Caco-2 (cell line): ENCODE data around the gene ZDHHC6. TPM values are rescaled to one million over a fixed set of nuclear protein-coding genes. Genes with fewer than 3 reads are reported as not detected.

Experiments
- BruUV-seq: library from RNA; stranded (reverse); fragments of 400-500 nt; replicated peaks from 2 replicates; lab custom pipeline; 2021; lab: Mats Ljungman, UMichigan
- CTCF ChIA-PET: fragments of 300-600 bp; sonication (Branson Sonifier 250); formaldehyde crosslinking; loops from one replicate; lab custom pipeline; 2022; ENCODE audit warnings: antibody characterized with exemption; lab: Charles Lee
- POLR2A ChIA-PET: fragments of 300-600 bp; sonication (Branson Sonifier 250); formaldehyde crosslinking; loops from one replicate; lab custom pipeline; 2022; ENCODE audit warnings: antibody characterized with exemption; lab: Charles Lee
- DNase-seq, 2 experiments: peaks; one replicate each; pipeline versions ENCODE4 v3.0.0 to v3.0.0-alpha.2; 2020 to 2022
- H3K27me3 ChIP-seq: replicated peaks from 2 replicates; pipeline ENCODE4 v1.6.0; 2011; ENCODE audit warnings: low read length; ENCODE audit not compliant: control insufficient read depth, insufficient read depth
- H3K36me3 ChIP-seq: 2 replicates; pipeline ENCODE4 v1.5.1; 2011; ENCODE audit warnings: low read length; ENCODE audit not compliant: control insufficient read depth, insufficient read depth
- H3K4me1 ChIP-seq: fragments of 250-450 bp; sonication (Bioruptor Pico); 2 replicates; pipeline ENCODE4 v1.5.1; 2020; ENCODE audit warnings: mild to moderate bottlenecking
- H3K4me3 ChIP-seq: 2 replicates; pipeline ENCODE4 v1.5.1; 2011; ENCODE audit warnings: low read depth, mild to moderate bottlenecking, control low read depth, low read length
- H3K9me3 ChIP-seq: fragments of 250-450 bp; sonication (Bioruptor Pico); 2 replicates; pipeline ENCODE4 v1.5.1; 2020; ENCODE audit warnings: mild to moderate bottlenecking, moderate library complexity
- H3K27ac Mint-ChIP-seq: one replicate; pipeline ENCODE4 v1.8.0; 2022; ENCODE audit warnings: mixed read lengths; ENCODE audit not compliant: unreplicated experiment
- H3K27me3 Mint-ChIP-seq: one replicate; pipeline ENCODE4 v1.8.0; 2022; ENCODE audit warnings: mixed read lengths; ENCODE audit not compliant: insufficient read depth, unreplicated experiment
- H3K36me3 Mint-ChIP-seq: one replicate; pipeline ENCODE4 v1.8.0; 2022; ENCODE audit warnings: mild to moderate bottlenecking, mixed read lengths; ENCODE audit not compliant: insufficient read depth, unreplicated experiment
- H3K4me1 Mint-ChIP-seq: one replicate; pipeline ENCODE4 v1.8.0; 2022; ENCODE audit warnings: low read depth, mixed read lengths; ENCODE audit not compliant: unreplicated experiment
- H3K4me3 Mint-ChIP-seq: one replicate; pipeline ENCODE4 v1.8.0; 2022; ENCODE audit warnings: mild to moderate bottlenecking, moderate library complexity, mixed read lengths; ENCODE audit not compliant: unreplicated experiment
- H3K9me3 Mint-ChIP-seq: one replicate; pipeline ENCODE4 v1.8.0; 2022; ENCODE audit warnings: mixed read lengths; ENCODE audit not compliant: unreplicated experiment
- intact Hi-C: fragments of 100-400 bp; cut with micrococcal nuclease; formaldehyde crosslinking; loops from one replicate; pipeline ENCODE4 v1.10.0; 2022; ENCODE audit not compliant: unreplicated experiment
- total RNA-seq: library from RNA; stranded (reverse); gene quantifications from 2 replicates; pipeline ENCODE4 v1.2.3, GENCODE V29; 2022
- TF ChIP-seq, protein P1 (sequence below), 2 experiments: fragments of 200-600 bp in 1 of 2; IDR thresholded peaks; 1 replicate in 1 of 2; 2 replicates in 1 of 2; pipeline versions ENCODE4 v1.5.1 to v1.8.0; 2011 to 2022; ENCODE audit warnings: antibody characterized with exemption in 1 of 2, control low read depth in 1 of 2, inconsistent platforms in 1 of 2, low read depth in 1 of 2, low read length in 1 of 2, mild to moderate bottlenecking in 1 of 2, moderate library complexity in 1 of 2; ENCODE audit not compliant: insufficient read depth in 1 of 2, severe bottlenecking in 1 of 2, unreplicated experiment in 1 of 2

ZDHHC6 gene
- total RNA-seq, 1 experiment from 2014 or later: 47.4 TPM

DNA sequence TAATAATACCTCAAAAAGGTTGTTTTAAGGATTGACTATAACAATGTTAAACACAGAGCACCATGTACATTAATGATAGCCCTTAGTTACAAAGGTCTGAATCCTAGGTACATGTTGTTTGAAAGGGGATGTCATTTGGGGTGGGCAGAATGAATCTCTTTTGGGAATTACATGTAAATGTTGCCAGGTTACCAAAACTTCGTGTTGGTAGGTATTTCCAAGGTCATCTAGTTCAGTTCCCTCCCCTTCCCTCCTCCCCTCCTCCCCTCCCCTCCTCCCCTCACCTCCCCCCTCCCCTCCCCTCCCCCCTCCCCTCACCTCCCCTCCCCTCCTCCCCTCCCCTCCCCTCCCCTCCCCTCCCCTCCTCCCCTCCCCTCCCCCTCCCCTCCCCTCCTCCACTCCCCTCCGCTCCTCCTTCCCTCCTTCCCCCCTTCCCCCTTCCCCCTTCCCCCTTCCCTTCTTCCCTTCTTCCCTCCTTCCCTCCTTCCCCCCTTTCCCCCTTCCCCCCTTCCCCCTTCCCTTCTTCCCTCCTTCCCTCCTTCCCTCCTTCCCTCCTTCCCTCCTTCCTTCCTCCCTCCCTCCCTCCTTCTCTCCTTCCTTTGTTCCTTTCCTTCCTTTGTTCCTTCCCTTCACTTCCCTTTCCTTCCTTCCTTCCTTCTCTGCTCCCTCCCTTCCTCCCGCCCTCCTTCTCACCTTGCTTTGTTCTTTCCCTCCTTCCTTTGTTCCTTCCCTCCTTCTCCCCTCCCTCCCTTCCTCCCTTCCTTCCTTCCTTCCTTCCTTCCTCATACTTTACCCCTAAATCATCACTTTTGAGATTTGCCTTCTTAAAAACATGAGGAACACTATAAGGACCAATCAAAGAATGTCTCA, 8.4 kb upstream of the ZDHHC6 start:
- no peak overlapping the region for H3K4me3 ChIP-seq
- BruUV-seq: no TSS peak
- H3K36me3 Mint-ChIP-seq: peaks cover 4% of the 10 kb centered on the region
- CTCF ChIA-PET: interaction anchor here (0.6 kb wide), 1 partner anchor 1469 kb away, joined by 8 read pairs; no protein-coding TSS in a partner anchor
- no peak overlapping the region for H3K4me3 Mint-ChIP-seq
- no peaks in the 10 kb centered on the region for H3K36me3 ChIP-seq
- TF ChIP-seq, protein P1, sequence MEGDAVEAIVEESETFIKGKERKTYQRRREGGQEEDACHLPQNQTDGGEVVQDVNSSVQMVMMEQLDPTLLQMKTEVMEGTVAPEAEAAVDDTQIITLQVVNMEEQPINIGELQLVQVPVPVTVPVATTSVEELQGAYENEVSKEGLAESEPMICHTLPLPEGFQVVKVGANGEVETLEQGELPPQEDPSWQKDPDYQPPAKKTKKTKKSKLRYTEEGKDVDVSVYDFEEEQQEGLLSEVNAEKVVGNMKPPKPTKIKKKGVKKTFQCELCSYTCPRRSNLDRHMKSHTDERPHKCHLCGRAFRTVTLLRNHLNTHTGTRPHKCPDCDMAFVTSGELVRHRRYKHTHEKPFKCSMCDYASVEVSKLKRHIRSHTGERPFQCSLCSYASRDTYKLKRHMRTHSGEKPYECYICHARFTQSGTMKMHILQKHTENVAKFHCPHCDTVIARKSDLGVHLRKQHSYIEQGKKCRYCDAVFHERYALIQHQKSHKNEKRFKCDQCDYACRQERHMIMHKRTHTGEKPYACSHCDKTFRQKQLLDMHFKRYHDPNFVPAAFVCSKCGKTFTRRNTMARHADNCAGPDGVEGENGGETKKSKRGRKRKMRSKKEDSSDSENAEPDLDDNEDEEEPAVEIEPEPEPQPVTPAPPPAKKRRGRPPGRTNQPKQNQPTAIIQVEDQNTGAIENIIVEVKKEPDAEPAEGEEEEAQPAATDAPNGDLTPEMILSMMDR (IDR thresholded peaks at IDR 0.05; ENCODE audit: insufficient read depth in 1 of 2, low read depth in 1 of 2, low read length in 1 of 2, severe bottlenecking in 1 of 2, unreplicated experiment in 1 of 2): no peak
- H3K9me3 ChIP-seq: 0 out of 2 replicates have a peak, but pooled peaks cover 4% of the 10 kb centered on the region
- intact Hi-C loops: no loop called here
- no peaks in the 10 kb centered on the region for H3K27me3 Mint-ChIP-seq
- H3K27ac Mint-ChIP-seq: no peak overlapping the region
- POLR2A ChIA-PET: no interaction called here
- no peaks in the 10 kb centered on the region for H3K27me3 ChIP-seq
- H3K4me1 Mint-ChIP-seq: no peaks in the 10 kb centered on the region
- DNase-seq: no peak
- H3K9me3 Mint-ChIP-seq: no peaks in the 10 kb centered on the region
- H3K4me1 ChIP-seq: 0 out of 2 replicates have a peak, but pooled peaks cover 5% of the 10 kb centered on the region

- Histone ChIP-seq H3K36me3 (no peaks in the 10 kb centered on the region), H3K4me3 (no peak overlapping the region), H3K9me3 (0 out of 2 replicates have a peak, but pooled peaks cover 4% of the 10 kb centered on the region), H3K27me3 (no peaks in the 10 kb centered on the region), H3K4me1 (peaks cover 13% of the 10 kb centered on the region; the same call in 1 of the 2 replicates)
- TF ChIP-seq, protein P1 (IDR thresholded peaks at IDR 0.05; ENCODE audit: insufficient read depth in 1 of 2, low read depth in 1 of 2, low read length in 1 of 2, severe bottlenecking in 1 of 2, unreplicated experiment in 1 of 2): no peak
- ChIA-PET POLR2A (no interaction called here), CTCF (no interaction called here)
- Mint-ChIP-seq H3K27me3 (no peaks in the 10 kb centered on the region), H3K27ac (peak overlapping the region; percentile 18), H3K4me3 (peak overlapping the region; percentile 94), H3K4me1 (no peaks in the 10 kb centered on the region), H3K36me3 (peaks cover 16% of the 10 kb centered on the region), H3K9me3 (no peaks in the 10 kb centered on the region)
- DNase-seq: no peak
- BruUV-seq: no TSS peak
- intact Hi-C loops: no loop called here
These were observed 2.2 kb upstream of the ZDHHC6 start for GRCh38 chr10:112448888-112449287.

GRCh38 chr10:112447620-112447928, 860 bp upstream of the ZDHHC6 start:
- H3K27me3 Mint-ChIP-seq: no peaks in the 10 kb centered on the region
- peak overlapping the region; percentile 94 for H3K4me3 Mint-ChIP-seq
- ChIA-PET POLR2A (interaction anchor here (0.7 to 1.1 kb wide), 3 partner anchors 24 to 268 kb away, joined by 3 to 4 read pairs (median 3); no protein-coding TSS in a partner anchor), CTCF (interaction anchor here (0.7 to 1.0 kb wide), 2 partner anchors 13 to 1587 kb away, joined by 3 to 4 read pairs; no protein-coding TSS in a partner anchor)
- peak overlapping the region; percentile 81 for H3K4me3 ChIP-seq
- peak overlapping the region; percentile 88 for H3K27ac Mint-ChIP-seq
- no peaks in the 10 kb centered on the region for H3K4me1 Mint-ChIP-seq
- H3K9me3 Mint-ChIP-seq: no peaks in the 10 kb centered on the region
- peaks cover 7% of the 10 kb centered on the region; the same call in 1 of the 2 replicates for H3K4me1 ChIP-seq
- intact Hi-C loops: loop anchor here (2.0 kb wide), 1 partner anchor 25 kb away; no protein-coding TSS in a partner anchor
- no peaks in the 10 kb centered on the region for H3K9me3 ChIP-seq
- no peaks in the 10 kb centered on the region for H3K27me3 ChIP-seq
- TF ChIP-seq, protein P1 (IDR thresholded peaks at IDR 0.05; ENCODE audit: insufficient read depth in 1 of 2, low read depth in 1 of 2, low read length in 1 of 2, severe bottlenecking in 1 of 2, unreplicated experiment in 1 of 2): no peak
- no peaks in the 10 kb centered on the region for H3K36me3 ChIP-seq
- H3K36me3 Mint-ChIP-seq: peaks cover 16% of the 10 kb centered on the region
- DNase-seq: no peak
- BruUV-seq: TSS peak; percentile 62
